HepG2 (cell line): Measurements from ENCODE around the gene ALKBH5. TPM values are rescaled to one million over a fixed set of nuclear protein-coding genes. Genes with fewer than 3 reads are reported as not detected.

Source experiments
- ATAC-seq: fragments of 200-7000 bp; cut with Tn5 transposase; 3 replicates; pipeline ENCODE4 v1.9.1; 2020; ENCODE audit warnings: mild to moderate bottlenecking, moderate library complexity
- BruUV-seq: library from RNA; stranded (reverse); fragments of 400-500 nt; replicated peaks from 2 replicates; lab custom pipeline; 2021; lab: Mats Ljungman, UMichigan
- CTCF ChIA-PET: fragments of 300-600 bp; formaldehyde crosslinking; extraction: SDS; loops from one replicate; lab custom pipeline; 2021; ENCODE audit warnings: low total read pairs, inconsistent platforms, low intra/inter-chr PET ratio; lab: Yijun Ruan, JAX
- POLR2A ChIA-PET: fragments of 350-600 bp; sonication (Branson Sonifier 250); formaldehyde crosslinking; loops from one replicate; lab custom pipeline; 2020; ENCODE audit warnings: antibody characterized with exemption, inconsistent platforms; lab: Yijun Ruan, JAX
- DNase-seq: peaks from one replicate; pipeline ENCODE4 v3.0.0-alpha.2; 2015; ENCODE audit warnings: low spot score
- FAIRE-seq: peaks from 3 replicates; lab custom pipeline; 2011; peaks lifted over from hg19 to GRCh38; lab: Jason Lieb, UNC
- H2AFZ ChIP-seq: one replicate; pipeline ENCODE4 v1.6.1; 2011; ENCODE audit warnings: low read length, inconsistent platforms
- H3K27ac ChIP-seq: fragments of 300-600 bp; 3 replicates; pipeline ENCODE4 v1.8.0; 2011; ENCODE audit warnings: mixed run types, mild to moderate bottlenecking, mixed read lengths, low read length, inconsistent platforms; ENCODE audit not compliant: insufficient read depth; ENCODE audit errors: extremely low read length
- H3K27me3 ChIP-seq, 2 experiments: fragments of 200-600 bp in 1 of 2; 2 replicates in 1 of 2; 3 replicates in 1 of 2; pipeline versions ENCODE4 v1.6.0 to v1.8.0; 2011; ENCODE audit warnings: low read length in 2 of 2, mild to moderate bottlenecking in 2 of 2, moderate library complexity in 2 of 2, inconsistent platforms in 1 of 2; ENCODE audit not compliant: insufficient read depth in 2 of 2, control insufficient read depth in 1 of 2
- H3K36me3 ChIP-seq, 2 experiments: fragments of 200-600 bp in 1 of 2; replicated peaks in 1 of 2; 2 replicates in 1 of 2; 3 replicates in 1 of 2; pipeline versions ENCODE4 v1.5.1 to v1.8.0; 2011; ENCODE audit warnings: low read length in 2 of 2, inconsistent platforms in 1 of 2; ENCODE audit not compliant: insufficient read depth in 2 of 2, control insufficient read depth in 1 of 2
- H3K4me1 ChIP-seq: 2 replicates; pipeline ENCODE4 v1.5.1; 2012; ENCODE audit warnings: low read length, inconsistent platforms; ENCODE audit not compliant: insufficient read depth
- H3K4me2 ChIP-seq: 2 replicates; pipeline ENCODE4 v1.6.0; 2011; ENCODE audit warnings: low read depth, low read length, inconsistent platforms
- H3K4me3 ChIP-seq, 3 experiments: fragments of 200-600 bp in 1 of 3; sonication (generic), shearing (Covaris generic) in 1 of 3; replicated peaks in 1 of 3; 2 replicates each; pipeline ENCODE4 v1.5.1; 2011 to 2016; ENCODE audit warnings: low read length in 3 of 3, inconsistent platforms in 2 of 3, low read depth in 2 of 3, mild to moderate bottlenecking in 2 of 3, control low read depth in 1 of 3, mixed read lengths in 1 of 3; ENCODE audit not compliant: insufficient read depth in 1 of 3
- H3K79me2 ChIP-seq: one replicate; pipeline ENCODE4 v1.6.1; 2011; ENCODE audit warnings: low read length, inconsistent platforms; ENCODE audit not compliant: insufficient read depth
- H3K9ac ChIP-seq: 2 replicates; pipeline ENCODE4 v1.6.0; 2011; ENCODE audit warnings: mild to moderate bottlenecking, low read depth, low read length, inconsistent platforms; ENCODE audit not compliant: insufficient read depth
- H3K9me3 ChIP-seq: 2 replicates; pipeline ENCODE4 v1.5.1; 2012; ENCODE audit warnings: mild to moderate bottlenecking, low read length
- H4K20me1 ChIP-seq: 2 replicates; pipeline ENCODE4 v1.6.0; 2011; ENCODE audit warnings: inconsistent platforms, mild to moderate bottlenecking, low read length, moderate library complexity; ENCODE audit not compliant: insufficient read depth
- BRCA1 ChIP-seq: sonication (generic); formaldehyde crosslinking; IDR thresholded peaks from 2 replicates; pipeline ENCODE4 v1.4.0; 2020; ENCODE audit warnings: missing genetic modification reagents
- JARID2 ChIP-seq: sonication (generic); formaldehyde crosslinking; IDR thresholded peaks from 2 replicates; pipeline ENCODE4 v1.8.1; 2023; ENCODE audit warnings: missing genetic modification reagents, inconsistent platforms; ENCODE audit not compliant: insufficient replicate concordance
- NR3C1 ChIP-seq: sonication (generic); formaldehyde crosslinking; IDR thresholded peaks from 2 replicates; pipeline ENCODE4 v1.4.0; 2020; ENCODE audit warnings: missing genetic modification reagents
- PRPF4 ChIP-seq: fragments of 200-400 bp; formaldehyde crosslinking; IDR thresholded peaks from 2 replicates; pipeline ENCODE4 v1.6.1; 2016; ENCODE audit warnings: low read length, low read depth; ENCODE audit not compliant: poor library complexity, severe bottlenecking
- RBM39 ChIP-seq: fragments of 200-400 bp; formaldehyde crosslinking; IDR thresholded peaks from one replicate; pipeline ENCODE4 v1.6.1; 2018; ENCODE audit warnings: antibody characterized with exemption, mild to moderate bottlenecking, low read depth, low read length; ENCODE audit not compliant: poor library complexity, severe bottlenecking
- SRSF9 ChIP-seq: fragments of 200-400 bp; formaldehyde crosslinking; IDR thresholded peaks from 2 replicates; pipeline ENCODE4 v1.6.1; 2018; ENCODE audit warnings: borderline replicate concordance, mild to moderate bottlenecking, low read depth, low read length; ENCODE audit not compliant: insufficient read depth, poor library complexity, severe bottlenecking
- ZBTB20 ChIP-seq: sonication (generic); formaldehyde crosslinking; IDR thresholded peaks from 2 replicates; pipeline ENCODE4 v1.8.1; 2023; ENCODE audit warnings: missing genetic modification reagents, low read depth, mild to moderate bottlenecking, borderline replicate concordance
- ZNF260 ChIP-seq: sonication (generic); formaldehyde crosslinking; IDR thresholded peaks from 2 replicates; pipeline ENCODE4 v1.4.0; 2020; ENCODE audit warnings: missing genetic modification reagents, low read depth, mild to moderate bottlenecking, borderline replicate concordance
- ZNF546 ChIP-seq: sonication (generic); formaldehyde crosslinking; conservative IDR thresholded peaks from 2 replicates; pipeline ENCODE4 v1.8.1; 2023; ENCODE audit warnings: mild to moderate bottlenecking, missing genetic modification reagents
- ZNF570 ChIP-seq: sonication (generic); formaldehyde crosslinking; IDR thresholded peaks from 2 replicates; pipeline ENCODE4 v1.4.0; 2020; ENCODE audit warnings: mild to moderate bottlenecking, missing genetic modification reagents, borderline replicate concordance
- ZNF607 ChIP-seq: sonication (generic); formaldehyde crosslinking; IDR thresholded peaks from 2 replicates; pipeline ENCODE4 v1.5.1; 2020; ENCODE audit warnings: missing genetic modification reagents, mild to moderate bottlenecking, borderline replicate concordance
- ZNF790 ChIP-seq: sonication (generic); formaldehyde crosslinking; IDR thresholded peaks from 2 replicates; pipeline ENCODE4 v1.8.0; 2022; ENCODE audit warnings: missing genetic modification reagents, mild to moderate bottlenecking, borderline replicate concordance
- WGBS: methylation state at CpG from one replicate; pipeline ENCODE4 v1.1.6; 2017; ENCODE audit warnings: low lambda C conversion rate; 5-methylcytosine and 5-hydroxymethylcytosine counted together
- in situ Hi-C: cut with HindIII; loops from 2 replicates; pipeline ENCODE4 v1.10.0; 2017; ENCODE audit warnings: low pct_unique_long_range_greater_than_20kb; ENCODE audit not compliant: extremely low pct_ligation_motif_present
- intact Hi-C: fragments of 100-400 bp; cut with micrococcal nuclease; formaldehyde crosslinking; loops from one replicate; pipeline ENCODE4 v1.10.0; 2022; ENCODE audit not compliant: unreplicated experiment
- polyA plus RNA-seq, 8 experiments: library from polyadenylated mRNA; depleted of rRNA in 3 of 8; stranded (reverse) in 7 of 8; unstranded in 1 of 8; fragments of >200 nt; fragmentation: Illumina TruSeq in 4 of 8; extraction: Trizol in 4 of 8; gene quantifications; 2 replicates each; pipeline versions ENCODE4 v1.2.1 to v1.2.3, GENCODE V29; 2011 to 2016; ENCODE audit warnings: low read depth in 4 of 8, missing spikeins in 1 of 8, mixed read lengths in 1 of 8; ENCODE audit not compliant: insufficient read depth in 1 of 8
- total RNA-seq, 5 experiments: library from RNA; depleted of rRNA; stranded (reverse); fragments of >200 nt; fragmentation: Illumina TruSeq; extraction: Trizol; gene quantifications; 2 replicates each; pipeline ENCODE4 v1.2.3, GENCODE V29; 2016; ENCODE audit warnings: low read depth in 1 of 5
- TF ChIP-seq, protein P1 (sequence below): sonication (generic); formaldehyde crosslinking; IDR thresholded peaks from 2 replicates; pipeline ENCODE4 v1.5.0; 2020; ENCODE audit warnings: mild to moderate bottlenecking, missing genetic modification reagents

Gene ALKBH5
- total and polyA plus RNA-seq, 2 of the 13 experiments (the other 11 are each of a cell fraction or from before 2014, with no cell fraction given): 68.9 to 76.9 TPM

DNA sequence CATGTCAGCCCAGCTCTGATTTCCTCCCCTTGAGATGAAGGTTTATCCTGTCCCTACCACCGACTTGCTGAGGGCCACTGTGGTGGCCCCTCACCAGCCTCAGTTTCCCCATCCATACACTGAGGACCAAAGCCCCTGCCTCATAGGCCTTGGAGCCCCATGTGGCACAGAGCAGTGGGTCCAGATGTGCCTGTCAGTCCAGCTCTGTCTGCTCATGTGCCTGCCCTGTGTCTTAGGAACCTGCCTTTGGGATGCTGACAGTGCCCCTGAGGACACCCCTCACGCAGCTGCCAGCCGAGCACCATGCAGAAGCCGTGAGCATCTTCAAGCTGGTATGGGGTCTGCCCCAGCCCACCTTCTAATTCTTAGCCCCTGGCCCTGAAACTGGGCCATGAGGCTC is 39.4 kb upstream of the ALKBH5 start (continued):
- no peak for TF ChIP-seq RBM39

DNA sequence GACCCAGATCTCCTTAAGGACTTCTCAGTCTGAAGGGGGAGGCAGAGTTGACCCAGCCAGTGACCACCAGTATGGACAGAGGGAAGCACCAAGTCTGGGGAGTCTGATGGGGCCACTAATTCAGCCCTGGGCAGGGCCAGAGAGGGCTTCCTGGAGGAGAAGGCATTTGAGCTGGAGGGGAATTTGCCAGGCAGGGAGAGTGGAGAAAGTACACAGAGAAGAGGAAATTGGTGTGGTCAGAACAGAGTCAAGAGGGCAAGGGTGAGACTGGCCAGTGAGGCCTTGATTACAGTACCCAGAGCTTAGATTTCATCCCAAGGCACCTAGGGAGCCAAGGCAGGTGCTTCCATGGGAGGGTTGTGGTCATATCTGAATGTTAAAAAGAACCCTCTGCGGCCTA is 38.8 kb upstream of the ALKBH5 start:
- intact Hi-C loops: no loop called here
- H3K9me3 ChIP-seq: no peaks in the 10 kb centered on the region
- FAIRE-seq (no peak), DNase-seq (no peak), ATAC-seq (no peak)
- no peaks in the 10 kb centered on the region for H3K79me2 ChIP-seq
- no peaks in the 10 kb centered on the region for H3K36me3 ChIP-seq
- peaks cover 14% of the 10 kb centered on the region for H3K4me1 ChIP-seq
- no peak for TF ChIP-seq ZNF260
- no peak for TF ChIP-seq ZNF790 (CRISPR knock-in tag)
- no peak for TF ChIP-seq ZNF607 (CRISPR knock-in tag)
- TF ChIP-seq ZNF570 (CRISPR knock-in tag): no peak
- no peak for TF ChIP-seq NR3C1 (CRISPR knock-in tag)
- TF ChIP-seq SRSF9: no peak
- TF ChIP-seq PRPF4: no peak
- no peak for TF ChIP-seq JARID2 (CRISPR knock-in tag)
- no peak for TF ChIP-seq ZNF546
- TF ChIP-seq BRCA1: no peak
- TF ChIP-seq ZBTB20 (CRISPR knock-in tag): no peak
- TF ChIP-seq, protein P1, sequence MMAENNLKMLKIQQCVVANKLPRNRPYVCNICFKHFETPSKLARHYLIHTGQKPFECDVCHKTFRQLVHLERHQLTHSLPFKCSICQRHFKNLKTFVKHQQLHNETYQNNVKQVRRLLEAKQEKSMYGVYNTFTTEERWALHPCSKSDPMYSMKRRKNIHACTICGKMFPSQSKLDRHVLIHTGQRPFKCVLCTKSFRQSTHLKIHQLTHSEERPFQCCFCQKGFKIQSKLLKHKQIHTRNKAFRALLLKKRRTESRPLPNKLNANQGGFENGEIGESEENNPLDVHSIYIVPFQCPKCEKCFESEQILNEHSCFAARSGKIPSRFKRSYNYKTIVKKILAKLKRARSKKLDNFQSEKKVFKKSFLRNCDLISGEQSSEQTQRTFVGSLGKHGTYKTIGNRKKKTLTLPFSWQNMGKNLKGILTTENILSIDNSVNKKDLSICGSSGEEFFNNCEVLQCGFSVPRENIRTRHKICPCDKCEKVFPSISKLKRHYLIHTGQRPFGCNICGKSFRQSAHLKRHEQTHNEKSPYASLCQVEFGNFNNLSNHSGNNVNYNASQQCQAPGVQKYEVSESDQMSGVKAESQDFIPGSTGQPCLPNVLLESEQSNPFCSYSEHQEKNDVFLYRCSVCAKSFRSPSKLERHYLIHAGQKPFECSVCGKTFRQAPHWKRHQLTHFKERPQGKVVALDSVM (CRISPR knock-in tag): no peak
- WGBS: 38% methylated on average over 1 of the region's 1 CpG
- H3K27ac ChIP-seq: no peak overlapping the region
- no peak overlapping the region for H3K9ac ChIP-seq
- BruUV-seq: no TSS peak
- H3K4me2 ChIP-seq: no peak overlapping the region
- POLR2A ChIA-PET: interaction anchor here (0.9 kb wide), 1 partner anchor 39 kb away, joined by 4 read pairs; the partner anchor contains the start of gene ALKBH5
- peaks cover 2 to 6% of the 10 kb centered on the region in 2 experiments; a peak in 3 of 5 replicates for H3K27me3 ChIP-seq
- no peaks in the 10 kb centered on the region; the same call in 1 of the 2 replicates for H4K20me1 ChIP-seq
- in situ Hi-C loops: no loop called here
- CTCF ChIA-PET: no interaction called here
- no peak overlapping the region for H3K4me3 ChIP-seq
- H2AFZ ChIP-seq: no peak overlapping the region
